A549 (cell line): ENCODE measurements around the gene NR2C2. TPM values are rescaled to one million over a fixed set of nuclear protein-coding genes. Genes with fewer than 3 reads are reported as not detected.

ENCODE experiments used
- ATAC-seq, 2 experiments: fragments of 200-7000 bp in 1 of 2; fragments of >200 bp in 1 of 2; cut with Nextera tagmentation in 1 of 2; cut with Tn5 transposase in 1 of 2; 3 replicates each; pipeline versions ENCODE4 v1.8.0 to v1.9.1; 2018 to 2020; ENCODE audit warnings: mild to moderate bottlenecking in 1 of 2, moderate library complexity in 1 of 2
- CTCF ChIA-PET: fragments of 300-600 bp; sonication (Branson Sonifier 250); formaldehyde crosslinking; extraction: SDS; loops from one replicate; lab custom pipeline; 2021; ENCODE audit warnings: antibody characterized with exemption, inconsistent platforms; lab: Yijun Ruan, JAX
- POLR2A ChIA-PET: fragments of 350-600 bp; formaldehyde crosslinking; extraction: SDS; loops from one replicate; lab custom pipeline; 2021; ENCODE audit warnings: antibody characterized with exemption, inconsistent platforms; lab: Yijun Ruan, JAX
- DNase-seq, 2 experiments: peaks; one replicate each; pipeline versions ENCODE4 v3.0.0 to v3.0.0-alpha.2; 2011 to 2016; ENCODE audit warnings: low read depth in 1 of 2, low spot score in 1 of 2
- FAIRE-seq: peaks from 2 replicates; lab custom pipeline; 2011; peaks lifted over from hg19 to GRCh38; lab: Jason Lieb, UNC
- H3K27ac ChIP-seq, 2 experiments: fragments of >200 bp; sonication (Bioruptor Twin); formaldehyde crosslinking; 3 replicates each; pipeline ENCODE4 v1.5.1; 2016 to 2017
- H3K4me1 ChIP-seq: fragments of >200 bp; sonication (Bioruptor Twin); formaldehyde crosslinking; 3 replicates; pipeline ENCODE4 v1.6.1; 2016
- H3K4me2 ChIP-seq: fragments of >200 bp; sonication (Bioruptor Twin); formaldehyde crosslinking; 3 replicates; pipeline ENCODE4 v1.6.1; 2016
- H3K4me3 ChIP-seq: fragments of >200 bp; sonication (Bioruptor Twin); formaldehyde crosslinking; 3 replicates; pipeline ENCODE4 v1.5.1; 2016
- H3K9me3 ChIP-seq: fragments of >200 bp; sonication (Bioruptor Twin); formaldehyde crosslinking; 3 replicates; pipeline ENCODE4 v1.6.1; 2016
- ATOH8 ChIP-seq: fragments of 250-450 bp; sonication (Bioruptor Pico); IDR thresholded peaks from 2 replicates; pipeline ENCODE4 v1.5.0; 2020; ENCODE audit warnings: low read depth, mild to moderate bottlenecking, moderate library complexity
- CEBPB ChIP-seq, 2 experiments: fragments of >200 bp in 1 of 2; sonication (Bioruptor Twin) in 1 of 2; formaldehyde crosslinking in 1 of 2; IDR thresholded peaks; 2 replicates each; pipeline ENCODE4 v1.6.1; 2012 to 2016
- E2F6 ChIP-seq: IDR thresholded peaks from 2 replicates; pipeline ENCODE4 v1.6.1; 2012; ENCODE audit warnings: low read depth, borderline replicate concordance
- FOSB ChIP-seq: fragments of 250-450 bp; sonication (Bioruptor Pico); IDR thresholded peaks from 2 replicates; pipeline ENCODE4 v1.5.0; 2020; ENCODE audit warnings: mild to moderate bottlenecking, moderate library complexity
- GATA3 ChIP-seq: IDR thresholded peaks from 2 replicates; pipeline ENCODE4 v1.6.1; 2012; ENCODE audit warnings: borderline replicate concordance
- HDAC2 ChIP-seq: fragments of 200-600 bp; sonication (generic); IDR thresholded peaks from 2 replicates; pipeline ENCODE4 v1.6.1; 2016
- HOXB13 ChIP-seq: fragments of 250-450 bp; sonication (Bioruptor Pico); IDR thresholded peaks from 2 replicates; pipeline ENCODE4 v1.5.0; 2020; ENCODE audit warnings: low read depth, mild to moderate bottlenecking, moderate library complexity
- HOXB5 ChIP-seq: fragments of 250-450 bp; sonication (Bioruptor Pico); IDR thresholded peaks from 2 replicates; pipeline ENCODE4 v1.5.0; 2020; ENCODE audit warnings: mild to moderate bottlenecking, moderate library complexity
- JUN ChIP-seq, 2 experiments: fragments of >200 bp; sonication (Bioruptor Twin); formaldehyde crosslinking; IDR thresholded peaks; 2 replicates in 1 of 2; 3 replicates in 1 of 2; pipeline ENCODE4 v1.6.1; 2016 to 2017
- KDM1A ChIP-seq: fragments of 200-600 bp; sonication (generic); IDR thresholded peaks from 2 replicates; pipeline ENCODE4 v1.6.1; 2016; ENCODE audit warnings: low read depth, mild to moderate bottlenecking
- KDM5A ChIP-seq: fragments of 200-600 bp; sonication (generic); IDR thresholded peaks from 2 replicates; pipeline ENCODE4 v1.6.1; 2016; ENCODE audit warnings: antibody characterized with exemption, mild to moderate bottlenecking
- MAX ChIP-seq: IDR thresholded peaks from 2 replicates; pipeline ENCODE4 v1.6.1; 2012
- MAZ ChIP-seq: fragments of 150-350 bp; IDR thresholded peaks from 2 replicates; pipeline ENCODE4 v1.6.1; 2014; ENCODE audit warnings: antibody characterized with exemption, low read depth, low read length, borderline replicate concordance
- NPAS2 ChIP-seq: fragments of 250-450 bp; sonication (Bioruptor Pico); IDR thresholded peaks from 2 replicates; pipeline ENCODE4 v1.8.0; 2022; ENCODE audit warnings: mild to moderate bottlenecking, moderate library complexity, borderline replicate concordance
- PBX3 ChIP-seq: IDR thresholded peaks from 2 replicates; pipeline ENCODE4 v1.6.1; 2012
- POLR2A ChIP-seq: IDR thresholded peaks from 2 replicates; pipeline ENCODE4 v1.6.1; 2012; ENCODE audit warnings: mild to moderate bottlenecking, low read length
- POLR2AphosphoS2 ChIP-seq: conservative IDR thresholded peaks from 2 replicates; pipeline ENCODE4 v1.6.1; 2012; ENCODE audit warnings: low read length, improper control_type of control experiment, inconsistent platforms
- RAD21 ChIP-seq, 2 experiments: fragments of >200 bp in 1 of 2; sonication (Bioruptor Twin) in 1 of 2; formaldehyde crosslinking in 1 of 2; IDR thresholded peaks in 1 of 2; conservative IDR thresholded peaks in 1 of 2; 2 replicates in 1 of 2; 3 replicates in 1 of 2; pipeline ENCODE4 v1.6.1; 2012 to 2018; ENCODE audit warnings: inconsistent platforms in 1 of 2
- REST ChIP-seq: fragments of 200-600 bp; sonication (generic); IDR thresholded peaks from 2 replicates; pipeline ENCODE4 v1.6.1; 2016; ENCODE audit warnings: antibody characterized with exemption, mild to moderate bottlenecking, moderate library complexity
- RFX5 ChIP-seq: fragments of 450-650 bp; IDR thresholded peaks from 2 replicates; pipeline ENCODE4 v1.7.1; 2014; ENCODE audit warnings: antibody characterized with exemption, mild to moderate bottlenecking, moderate library complexity
- TFCP2L1 ChIP-seq: fragments of 250-450 bp; sonication (Bioruptor Pico); IDR thresholded peaks from 2 replicates; pipeline ENCODE4 v1.5.0; 2021; ENCODE audit warnings: mild to moderate bottlenecking
- ZFP36 ChIP-seq: fragments of 450-650 bp; IDR thresholded peaks from 2 replicates; pipeline ENCODE4 v1.6.1; 2014; ENCODE audit warnings: borderline replicate concordance; ENCODE audit not compliant: partially characterized antibody
- whole genome bisulfite sequencing: methylation state at CpG from one replicate; pipeline ENCODE4 v1.1.6; 2017; ENCODE audit errors: missing lambda C conversion rate; 5-methylcytosine and 5-hydroxymethylcytosine counted together
- polyA plus RNA-seq, 4 experiments: library from polyadenylated mRNA; depleted of rRNA in 3 of 4; stranded (reverse); fragments of >200 nt; fragmentation: RNase III in 1 of 4; extraction: RNeasy Plus Mini Kit Qiagen cat#74134 plus additional on column Dnase treatment in 1 of 4; gene quantifications; 2 replicates in 3 of 4; 3 replicates in 1 of 4; pipeline ENCODE4 v1.2.3, GENCODE V29; 2011 to 2017

The NR2C2 gene
- polyA plus RNA-seq, 2 of the 4 experiments (the other 2 are of a cell fraction): 14.6 to 20.2 TPM

- H3K4me3 ChIP-seq: no peak overlapping the region
- 97% methylated on average over 3 of the region's 3 CpGs for WGBS
- no peaks in the 10 kb centered on the region for H3K4me1 ChIP-seq
- no peak overlapping the region for H3K27ac ChIP-seq
- no peak for FAIRE-seq
- ChIA-PET CTCF (interaction anchor here (1.1 kb wide), 2 partner anchors 50 to 195 kb away, joined by 3 to 6 read pairs; no protein-coding TSS in a partner anchor), POLR2A (no interaction called here)
- no peak for ATAC-seq
- H3K9me3 ChIP-seq: no peaks in the 10 kb centered on the region
- TF ChIP-seq ATOH8 (CRISPR knock-in tag) (no peak), POLR2AphosphoS2 (0 out of 2 replicates have a peak, but pooled peaks have one; percentile 39), CEBPB (IDR thresholded peaks at IDR 0.05) (no peak)
- TF ChIP-seq, all 56 proteins: peak for 1
- no peak overlapping the region for H3K4me2 ChIP-seq
- DNase-seq: no peak
Observed at GRCh38 chr3:15033103-15033502, 85.7 kb downstream of the NR2C2 start.

GRCh38 chr3:15038306-15038705 is 90.9 kb downstream of the NR2C2 start:
- ATAC-seq (no peak), DNase-seq (no peak), FAIRE-seq (no peak)
- 88% methylated on average over 6 of the region's 6 CpGs for WGBS
- no peak overlapping the region for H3K27ac ChIP-seq
- ChIA-PET CTCF (interaction anchor here (0.8 to 1.1 kb wide), 2 partner anchors 28 to 112 kb away, joined by 3 to 4 read pairs; no protein-coding TSS in a partner anchor), POLR2A (no interaction called here)
- TF ChIP-seq MAX (no peak), HDAC2 (no peak), RFX5 (no peak), ATOH8 (CRISPR knock-in tag) (no peak), FOSB (CRISPR knock-in tag) (no peak), PBX3 (no peak), TFCP2L1 (no peak), GATA3 (no peak), HOXB13 (no peak), KDM1A (no peak), E2F6 (no peak), ZFP36 (no peak), MAZ (no peak), RAD21 (conservative IDR thresholded peaks at IDR 0.05 in 1 of 2, IDR thresholded peaks at IDR 0.05 in 1 of 2) (no peak), HOXB5 (CRISPR knock-in tag) (no peak), JUN (IDR thresholded peaks at IDR 0.05) (no peak), POLR2A (no peak), NPAS2 (no peak), REST (no peak), KDM5A (no peak)
- H3K4me1 ChIP-seq: 0 out of 3 replicates have a peak, but pooled peaks cover 3% of the 10 kb centered on the region
- H3K4me2 ChIP-seq: no peak overlapping the region
- H3K9me3 ChIP-seq: no peaks in the 10 kb centered on the region
- no peak overlapping the region for H3K4me3 ChIP-seq
